H9 (cell line): ENCODE results near the gene REXO4. TPM values are rescaled to one million over a fixed set of nuclear protein-coding genes. Genes with fewer than 3 reads are reported as not detected.
A peak's percentile ranks its signal among the peaks of the same experiment; 100 is the strongest.

Experiments
- DNase-seq: peaks from one replicate; pipeline ENCODE4 v3.0.0-alpha.2; 2017
- H2AFZ ChIP-seq: one replicate; pipeline ENCODE4 v1.6.1; 2013; ENCODE audit warnings: mild to moderate bottlenecking, low read length, control low read depth, moderate library complexity
- H2AK5ac ChIP-seq: 2 replicates; pipeline ENCODE4 v1.6.1; 2013; ENCODE audit warnings: low read length, control low read depth, mixed read lengths; ENCODE audit not compliant: insufficient read length
- H2BK120ac ChIP-seq: one replicate; pipeline ENCODE4 v1.6.1; 2013; ENCODE audit warnings: low read depth, mild to moderate bottlenecking, low read length, control low read depth, inconsistent platforms; ENCODE audit not compliant: poor library complexity, severe bottlenecking
- H2BK12ac ChIP-seq: 2 replicates; pipeline ENCODE4 v1.6.1; 2013; ENCODE audit warnings: low read length, control low read depth, mixed read lengths, low read depth; ENCODE audit not compliant: insufficient read length
- H2BK15ac ChIP-seq: 2 replicates; pipeline ENCODE4 v1.6.1; 2013; ENCODE audit warnings: low read depth, low read length, control low read depth
- H2BK20ac ChIP-seq: one replicate; pipeline ENCODE4 v1.6.1; 2013; ENCODE audit warnings: low read depth, mild to moderate bottlenecking, low read length, control low read depth, inconsistent platforms; ENCODE audit not compliant: poor library complexity, severe bottlenecking
- H2BK5ac ChIP-seq: 2 replicates; pipeline ENCODE4 v1.6.1; 2013; ENCODE audit warnings: low read length, control low read depth, mixed read lengths; ENCODE audit not compliant: insufficient read length
- H3K14ac ChIP-seq: 2 replicates; pipeline ENCODE4 v1.6.1; 2013; ENCODE audit warnings: low read length, control low read depth; ENCODE audit not compliant: insufficient read depth
- H3K18ac ChIP-seq: 2 replicates; pipeline ENCODE4 v1.6.1; 2013; ENCODE audit warnings: low read depth, mild to moderate bottlenecking, mixed read lengths, low read length, control low read depth; ENCODE audit not compliant: insufficient read length
- H3K23ac ChIP-seq: 2 replicates; pipeline ENCODE4 v1.6.1; 2013; ENCODE audit warnings: low read length, control low read depth, mixed read lengths, low read depth; ENCODE audit not compliant: insufficient read length
- H3K23me2 ChIP-seq: 2 replicates; pipeline ENCODE4 v1.6.1; 2013; ENCODE audit warnings: low read depth, mild to moderate bottlenecking, mixed read lengths, low read length, control low read depth; ENCODE audit not compliant: insufficient read length, poor library complexity, severe bottlenecking
- H3K27ac ChIP-seq: 2 replicates; pipeline ENCODE4 v1.5.1; 2013; ENCODE audit warnings: low read length, control low read depth, mixed read lengths, low read depth; ENCODE audit not compliant: insufficient read length
- H3K27me3 ChIP-seq: 2 replicates; pipeline ENCODE4 v1.6.1; 2013; ENCODE audit warnings: low read length, control low read depth, inconsistent platforms; ENCODE audit not compliant: insufficient read depth
- H3K4ac ChIP-seq: 2 replicates; pipeline ENCODE4 v1.6.1; 2013; ENCODE audit warnings: low read depth, mild to moderate bottlenecking, control low read depth, inconsistent platforms, low read length, moderate library complexity
- H3K4me1 ChIP-seq: 2 replicates; pipeline ENCODE4 v1.6.1; 2013; ENCODE audit warnings: low read length, control low read depth, inconsistent platforms; ENCODE audit not compliant: insufficient read depth
- H3K4me2 ChIP-seq: 2 replicates; pipeline ENCODE4 v1.6.1; 2013; ENCODE audit warnings: low read length, control low read depth, mixed read lengths; ENCODE audit not compliant: insufficient read length, insufficient read depth
- H3K56ac ChIP-seq: 2 replicates; pipeline ENCODE4 v1.6.1; 2013; ENCODE audit warnings: low read depth, mild to moderate bottlenecking, mixed read lengths, low read length, control low read depth; ENCODE audit not compliant: insufficient read length
- H3K79me1 ChIP-seq: 2 replicates; pipeline ENCODE4 v1.6.1; 2013; ENCODE audit warnings: low read depth, mild to moderate bottlenecking, moderate library complexity, low read length, control low read depth, inconsistent platforms; ENCODE audit not compliant: insufficient read depth, poor library complexity, severe bottlenecking
- H3K79me2 ChIP-seq: 2 replicates; pipeline ENCODE4 v1.6.1; 2013; ENCODE audit warnings: low read length, control low read depth, inconsistent platforms; ENCODE audit not compliant: insufficient read depth
- H3K9ac ChIP-seq: 2 replicates; pipeline ENCODE4 v1.6.1; 2013; ENCODE audit warnings: low read length, control low read depth, mixed read lengths; ENCODE audit not compliant: insufficient read length; ENCODE audit errors: extremely low read depth
- H3K9me3 ChIP-seq: one replicate; pipeline ENCODE4 v1.6.1; 2013; ENCODE audit warnings: low read depth, low read length, inconsistent platforms; ENCODE audit not compliant: control insufficient read depth
- H3T11ph ChIP-seq: one replicate; pipeline ENCODE4 v1.6.1; 2013; ENCODE audit warnings: mild to moderate bottlenecking, low read length, control low read depth, inconsistent platforms
- H4K20me1 ChIP-seq: one replicate; pipeline ENCODE4 v1.6.1; 2013; ENCODE audit not compliant: control insufficient read depth, insufficient read length, insufficient read depth
- H4K5ac ChIP-seq: 2 replicates; pipeline ENCODE4 v1.6.1; 2013; ENCODE audit warnings: low read depth, mild to moderate bottlenecking, mixed read lengths, low read length, control low read depth; ENCODE audit not compliant: insufficient read length
- H4K8ac ChIP-seq: replicated peaks from 2 replicates; pipeline ENCODE4 v1.6.1; 2013; ENCODE audit warnings: low read length, control low read depth, mixed read lengths, low read depth; ENCODE audit not compliant: insufficient read length
- H4K91ac ChIP-seq: 2 replicates; pipeline ENCODE4 v1.6.1; 2013; ENCODE audit warnings: low read depth, mild to moderate bottlenecking, moderate library complexity, mixed read lengths, low read length, control low read depth; ENCODE audit not compliant: insufficient read length
- H3K27ac Mint-ChIP-seq, 3 experiments: 2 replicates in 2 of 3; 3 replicates in 1 of 3; pipeline ENCODE4 v1.8.0; 2020 to 2021; ENCODE audit warnings: mixed read lengths in 3 of 3, mild to moderate bottlenecking in 1 of 3, moderate library complexity in 1 of 3
- H3K27me3 Mint-ChIP-seq: 2 replicates; pipeline ENCODE4 v1.8.0; 2021; ENCODE audit warnings: low read depth, mild to moderate bottlenecking, moderate library complexity, mixed read lengths
- H3K36me3 Mint-ChIP-seq, 3 experiments: 2 replicates in 2 of 3; 3 replicates in 1 of 3; pipeline ENCODE4 v1.8.0; 2020 to 2021; ENCODE audit warnings: low read depth in 3 of 3, mixed read lengths in 3 of 3; ENCODE audit not compliant: insufficient read depth in 1 of 3
- H3K4me1 Mint-ChIP-seq, 2 experiments: 2 replicates each; pipeline ENCODE4 v1.8.0; 2020; ENCODE audit warnings: mixed read lengths in 2 of 2
- H3K4me3 Mint-ChIP-seq, 2 experiments: 2 replicates in 1 of 2; 3 replicates in 1 of 2; pipeline ENCODE4 v1.8.0; 2020 to 2021; ENCODE audit warnings: mild to moderate bottlenecking in 2 of 2, mixed read lengths in 2 of 2, moderate library complexity in 1 of 2
- H3K9me3 Mint-ChIP-seq, 2 experiments: 2 replicates in 1 of 2; 3 replicates in 1 of 2; pipeline ENCODE4 v1.8.0; 2020; ENCODE audit warnings: mild to moderate bottlenecking in 2 of 2, mixed read lengths in 2 of 2, moderate library complexity in 1 of 2
- WGBS: extraction: QIAGEN DNeasy Blood & Tissue Kit; methylation state at CpG from one replicate; pipeline ENCODE4 v1.1.7; 2013; ENCODE audit warnings: missing lambda C conversion rate, low lambda C conversion rate, mixed read lengths; ENCODE audit not compliant: insufficient read length; ENCODE audit errors: extremely low coverage; 5-methylcytosine and 5-hydroxymethylcytosine counted together
- total RNA-seq: library from RNA; stranded (reverse); gene quantifications from 2 replicates; pipeline ENCODE4 v1.2.1, GENCODE V29; 2021
- TF ChIP-seq, protein P1 (sequence below): fragments of 200-600 bp; sonication (generic); conservative IDR thresholded peaks from 3 replicates; pipeline ENCODE4 v1.8.0; 2021; ENCODE audit warnings: antibody characterized with exemption, mild to moderate bottlenecking

REXO4 gene
- total RNA-seq, 1 experiment from 2014 or later, result 35.2 TPM

- Histone ChIP-seq H3K27ac (no peak overlapping the region), H3K23ac (no peak overlapping the region), H3K79me1 (peaks cover 7% of the 10 kb centered on the region), H3K4ac (no peak overlapping the region), H3K27me3 (no peaks in the 10 kb centered on the region), H4K91ac (no peak overlapping the region), H2BK12ac (no peak overlapping the region), H3K14ac (no peak overlapping the region), H2BK20ac (no peak overlapping the region), H3K4me2 (no peak overlapping the region), H3K56ac (no peak overlapping the region), H2BK120ac (no peak overlapping the region), H2AFZ (no peak overlapping the region), H3K18ac (no peak overlapping the region), H3K23me2 (peaks cover under 1% of the 10 kb centered on the region), H3K9me3 (no peaks in the 10 kb centered on the region), H4K8ac (no peak overlapping the region), H3K79me2 (peaks cover 1% of the 10 kb centered on the region; the same call in 1 of the 2 replicates), H3K9ac (no peak overlapping the region), H2BK15ac (no peak overlapping the region), H2BK5ac (no peak overlapping the region), H4K20me1 (no peaks in the 10 kb centered on the region), H4K5ac (no peak overlapping the region), H3T11ph (no peak overlapping the region), H3K4me1 (no peaks in the 10 kb centered on the region), H2AK5ac (no peak overlapping the region)
- WGBS, result no CpG with 5 or more reads among the region's 15 CpGs
- peak overlapping the region in 1 of 3 experiments; percentile 60; a peak in 3 of 7 replicates for H3K27ac Mint-ChIP-seq
- DNase-seq, result no peak
- H3K27me3 Mint-ChIP-seq, result no peaks in the 10 kb centered on the region; the same call in 1 of the 2 replicates
- H3K36me3 Mint-ChIP-seq, result peaks cover 31 to 94% (median 89%) of the 10 kb centered on the region in 3 experiments; a peak in 6 of 7 replicates
- H3K9me3 Mint-ChIP-seq, result no peaks in the 10 kb centered on the region
- TF ChIP-seq, protein P1, sequence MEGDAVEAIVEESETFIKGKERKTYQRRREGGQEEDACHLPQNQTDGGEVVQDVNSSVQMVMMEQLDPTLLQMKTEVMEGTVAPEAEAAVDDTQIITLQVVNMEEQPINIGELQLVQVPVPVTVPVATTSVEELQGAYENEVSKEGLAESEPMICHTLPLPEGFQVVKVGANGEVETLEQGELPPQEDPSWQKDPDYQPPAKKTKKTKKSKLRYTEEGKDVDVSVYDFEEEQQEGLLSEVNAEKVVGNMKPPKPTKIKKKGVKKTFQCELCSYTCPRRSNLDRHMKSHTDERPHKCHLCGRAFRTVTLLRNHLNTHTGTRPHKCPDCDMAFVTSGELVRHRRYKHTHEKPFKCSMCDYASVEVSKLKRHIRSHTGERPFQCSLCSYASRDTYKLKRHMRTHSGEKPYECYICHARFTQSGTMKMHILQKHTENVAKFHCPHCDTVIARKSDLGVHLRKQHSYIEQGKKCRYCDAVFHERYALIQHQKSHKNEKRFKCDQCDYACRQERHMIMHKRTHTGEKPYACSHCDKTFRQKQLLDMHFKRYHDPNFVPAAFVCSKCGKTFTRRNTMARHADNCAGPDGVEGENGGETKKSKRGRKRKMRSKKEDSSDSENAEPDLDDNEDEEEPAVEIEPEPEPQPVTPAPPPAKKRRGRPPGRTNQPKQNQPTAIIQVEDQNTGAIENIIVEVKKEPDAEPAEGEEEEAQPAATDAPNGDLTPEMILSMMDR, result no peak
- no peak overlapping the region for H3K4me3 Mint-ChIP-seq
- peaks cover 4 to 5% of the 10 kb centered on the region in 2 experiments; a peak in 3 of 4 replicates for H3K4me1 Mint-ChIP-seq
Observed at GRCh38 chr9:133362359-133363044, 55.3 kb downstream of the REXO4 start.
